Amniotic stem cell (primary cell): Measurements from ENCODE around the gene PI4K2A.

ENCODE experiments used
- DNase-seq: peaks from one replicate; lab custom pipeline; 2025; lab: John Stamatoyannopoulos, UW

Gene PI4K2A

GRCh38 chr10:97707134-97707861, 66.8 kb downstream of the PI4K2A start:
- DNase-seq = no peak

GRCh38 chr10:97708167-97708566, 67.7 kb downstream of the PI4K2A start:
- no peak for DNase-seq

- DNase-seq = peak; percentile 72
These were observed 68.8 kb downstream of the PI4K2A start for GRCh38 chr10:97708976-97709946.

- DNase-seq = no peak
These were observed 71.4 kb downstream of the PI4K2A start for GRCh38 chr10:97711640-97712572.

- DNase-seq = peak; percentile 61
These were observed 72.9 kb downstream of the PI4K2A start, which contains the start of gene MARVELD1 for GRCh38 chr10:97713339-97713825. MARVELD1 (plus strand) TSS chr10:97713730; CDS start chr10:97713877, 147 bp downstream.

GRCh38 chr10:97713826-97714400, 73.4 kb downstream of the PI4K2A start:
- no peak for DNase-seq

- DNase-seq = peak; percentile 60
These were observed 74.2 kb downstream of the PI4K2A start for GRCh38 chr10:97714401-97715258.

- no peak for DNase-seq
These were observed 74.9 kb downstream of the PI4K2A start for GRCh38 chr10:97715259-97715874.

GRCh38 chr10:97717627-97718026, 77.2 kb downstream of the PI4K2A start:
- no peak for DNase-seq

- DNase-seq = no peak
These were observed 77.7 kb downstream of the PI4K2A start for GRCh38 chr10:97718178-97718577.

GRCh38 chr10:97718659-97719142, 78.2 kb downstream of the PI4K2A start:
- DNase-seq = no peak

- DNase-seq = no peak
These were observed 79.1 kb downstream of the PI4K2A start for GRCh38 chr10:97719602-97720001.

GRCh38 chr10:97721871-97722780, 81.7 kb downstream of the PI4K2A start:
- DNase-seq = no peak

- DNase-seq = no peak
These were observed 82.5 kb downstream of the PI4K2A start for GRCh38 chr10:97723001-97723400.

- DNase-seq = no peak
These were observed 84.0 kb downstream of the PI4K2A start for GRCh38 chr10:97724341-97724941.
